H9 (cell line): ENCODE results near the gene NOS3. TPM values are rescaled to one million over a fixed set of nuclear protein-coding genes. Genes with fewer than 3 reads are reported as not detected.

ENCODE experiments used
- DNase-seq: peaks from one replicate; pipeline ENCODE4 v3.0.0-alpha.2; 2017
- H2AFZ ChIP-seq: one replicate; pipeline ENCODE4 v1.6.1; 2013; ENCODE audit warnings: mild to moderate bottlenecking, low read length, control low read depth, moderate library complexity
- H2AK5ac ChIP-seq: 2 replicates; pipeline ENCODE4 v1.6.1; 2013; ENCODE audit warnings: low read length, control low read depth, mixed read lengths; ENCODE audit not compliant: insufficient read length
- H2BK120ac ChIP-seq: one replicate; pipeline ENCODE4 v1.6.1; 2013; ENCODE audit warnings: low read depth, mild to moderate bottlenecking, low read length, control low read depth, inconsistent platforms; ENCODE audit not compliant: poor library complexity, severe bottlenecking
- H2BK12ac ChIP-seq: 2 replicates; pipeline ENCODE4 v1.6.1; 2013; ENCODE audit warnings: low read length, control low read depth, mixed read lengths, low read depth; ENCODE audit not compliant: insufficient read length
- H2BK15ac ChIP-seq: 2 replicates; pipeline ENCODE4 v1.6.1; 2013; ENCODE audit warnings: low read depth, low read length, control low read depth
- H2BK20ac ChIP-seq: one replicate; pipeline ENCODE4 v1.6.1; 2013; ENCODE audit warnings: low read depth, mild to moderate bottlenecking, low read length, control low read depth, inconsistent platforms; ENCODE audit not compliant: poor library complexity, severe bottlenecking
- H2BK5ac ChIP-seq: 2 replicates; pipeline ENCODE4 v1.6.1; 2013; ENCODE audit warnings: low read length, control low read depth, mixed read lengths; ENCODE audit not compliant: insufficient read length
- H3K14ac ChIP-seq: 2 replicates; pipeline ENCODE4 v1.6.1; 2013; ENCODE audit warnings: low read length, control low read depth; ENCODE audit not compliant: insufficient read depth
- H3K18ac ChIP-seq: 2 replicates; pipeline ENCODE4 v1.6.1; 2013; ENCODE audit warnings: low read depth, mild to moderate bottlenecking, mixed read lengths, low read length, control low read depth; ENCODE audit not compliant: insufficient read length
- H3K23ac ChIP-seq: 2 replicates; pipeline ENCODE4 v1.6.1; 2013; ENCODE audit warnings: low read length, control low read depth, mixed read lengths, low read depth; ENCODE audit not compliant: insufficient read length
- H3K23me2 ChIP-seq: 2 replicates; pipeline ENCODE4 v1.6.1; 2013; ENCODE audit warnings: low read depth, mild to moderate bottlenecking, mixed read lengths, low read length, control low read depth; ENCODE audit not compliant: insufficient read length, poor library complexity, severe bottlenecking
- H3K27ac ChIP-seq: 2 replicates; pipeline ENCODE4 v1.5.1; 2013; ENCODE audit warnings: low read length, control low read depth, mixed read lengths, low read depth; ENCODE audit not compliant: insufficient read length
- H3K27me3 ChIP-seq: 2 replicates; pipeline ENCODE4 v1.6.1; 2013; ENCODE audit warnings: low read length, control low read depth, inconsistent platforms; ENCODE audit not compliant: insufficient read depth
- H3K4ac ChIP-seq: 2 replicates; pipeline ENCODE4 v1.6.1; 2013; ENCODE audit warnings: low read depth, mild to moderate bottlenecking, control low read depth, inconsistent platforms, low read length, moderate library complexity
- H3K4me1 ChIP-seq: 2 replicates; pipeline ENCODE4 v1.6.1; 2013; ENCODE audit warnings: low read length, control low read depth, inconsistent platforms; ENCODE audit not compliant: insufficient read depth
- H3K4me2 ChIP-seq: 2 replicates; pipeline ENCODE4 v1.6.1; 2013; ENCODE audit warnings: low read length, control low read depth, mixed read lengths; ENCODE audit not compliant: insufficient read length, insufficient read depth
- H3K56ac ChIP-seq: 2 replicates; pipeline ENCODE4 v1.6.1; 2013; ENCODE audit warnings: low read depth, mild to moderate bottlenecking, mixed read lengths, low read length, control low read depth; ENCODE audit not compliant: insufficient read length
- H3K79me1 ChIP-seq: 2 replicates; pipeline ENCODE4 v1.6.1; 2013; ENCODE audit warnings: low read depth, mild to moderate bottlenecking, moderate library complexity, low read length, control low read depth, inconsistent platforms; ENCODE audit not compliant: insufficient read depth, poor library complexity, severe bottlenecking
- H3K79me2 ChIP-seq: 2 replicates; pipeline ENCODE4 v1.6.1; 2013; ENCODE audit warnings: low read length, control low read depth, inconsistent platforms; ENCODE audit not compliant: insufficient read depth
- H3K9ac ChIP-seq: 2 replicates; pipeline ENCODE4 v1.6.1; 2013; ENCODE audit warnings: low read length, control low read depth, mixed read lengths; ENCODE audit not compliant: insufficient read length; ENCODE audit errors: extremely low read depth
- H3K9me3 ChIP-seq: one replicate; pipeline ENCODE4 v1.6.1; 2013; ENCODE audit warnings: low read depth, low read length, inconsistent platforms; ENCODE audit not compliant: control insufficient read depth
- H3T11ph ChIP-seq: one replicate; pipeline ENCODE4 v1.6.1; 2013; ENCODE audit warnings: mild to moderate bottlenecking, low read length, control low read depth, inconsistent platforms
- H4K20me1 ChIP-seq: one replicate; pipeline ENCODE4 v1.6.1; 2013; ENCODE audit not compliant: control insufficient read depth, insufficient read length, insufficient read depth
- H4K5ac ChIP-seq: 2 replicates; pipeline ENCODE4 v1.6.1; 2013; ENCODE audit warnings: low read depth, mild to moderate bottlenecking, mixed read lengths, low read length, control low read depth; ENCODE audit not compliant: insufficient read length
- H4K8ac ChIP-seq: replicated peaks from 2 replicates; pipeline ENCODE4 v1.6.1; 2013; ENCODE audit warnings: low read length, control low read depth, mixed read lengths, low read depth; ENCODE audit not compliant: insufficient read length
- H4K91ac ChIP-seq: 2 replicates; pipeline ENCODE4 v1.6.1; 2013; ENCODE audit warnings: low read depth, mild to moderate bottlenecking, moderate library complexity, mixed read lengths, low read length, control low read depth; ENCODE audit not compliant: insufficient read length
- H3K27ac Mint-ChIP-seq, 3 experiments: 2 replicates in 2 of 3; 3 replicates in 1 of 3; pipeline ENCODE4 v1.8.0; 2020 to 2021; ENCODE audit warnings: mixed read lengths in 3 of 3, mild to moderate bottlenecking in 1 of 3, moderate library complexity in 1 of 3
- H3K27me3 Mint-ChIP-seq: 2 replicates; pipeline ENCODE4 v1.8.0; 2021; ENCODE audit warnings: low read depth, mild to moderate bottlenecking, moderate library complexity, mixed read lengths
- H3K36me3 Mint-ChIP-seq, 3 experiments: 2 replicates in 2 of 3; 3 replicates in 1 of 3; pipeline ENCODE4 v1.8.0; 2020 to 2021; ENCODE audit warnings: low read depth in 3 of 3, mixed read lengths in 3 of 3; ENCODE audit not compliant: insufficient read depth in 1 of 3
- H3K4me1 Mint-ChIP-seq, 2 experiments: 2 replicates each; pipeline ENCODE4 v1.8.0; 2020; ENCODE audit warnings: mixed read lengths in 2 of 2
- H3K4me3 Mint-ChIP-seq, 2 experiments: 2 replicates in 1 of 2; 3 replicates in 1 of 2; pipeline ENCODE4 v1.8.0; 2020 to 2021; ENCODE audit warnings: mild to moderate bottlenecking in 2 of 2, mixed read lengths in 2 of 2, moderate library complexity in 1 of 2
- H3K9me3 Mint-ChIP-seq, 2 experiments: 2 replicates in 1 of 2; 3 replicates in 1 of 2; pipeline ENCODE4 v1.8.0; 2020; ENCODE audit warnings: mild to moderate bottlenecking in 2 of 2, mixed read lengths in 2 of 2, moderate library complexity in 1 of 2
- CTCF ChIP-seq: fragments of 200-600 bp; sonication (generic); conservative IDR thresholded peaks from 3 replicates; pipeline ENCODE4 v1.8.0; 2021; ENCODE audit warnings: antibody characterized with exemption, mild to moderate bottlenecking
- WGBS: extraction: QIAGEN DNeasy Blood & Tissue Kit; methylation state at CpG from one replicate; pipeline ENCODE4 v1.1.7; 2013; ENCODE audit warnings: missing lambda C conversion rate, low lambda C conversion rate, mixed read lengths; ENCODE audit not compliant: insufficient read length; ENCODE audit errors: extremely low coverage; 5-methylcytosine and 5-hydroxymethylcytosine counted together
- total RNA-seq: library from RNA; stranded (reverse); gene quantifications from 2 replicates; pipeline ENCODE4 v1.2.1, GENCODE V29; 2021

Gene NOS3
- total RNA-seq, 1 experiment from 2014 or later, result 4.5 TPM

GRCh38 chr7:150959739-150960734 is 30.8 kb upstream of the NOS3 start:
- H2BK12ac ChIP-seq, result no peak overlapping the region
- Mint-ChIP-seq H3K9me3 (no peaks in the 10 kb centered on the region), H3K4me3 (no peak overlapping the region), H3K27ac (no peak overlapping the region), H3K36me3 (no peaks in the 10 kb centered on the region), H3K4me1 (peaks cover 19 to 23% of the 10 kb centered on the region in 2 experiments), H3K27me3 (peaks cover 2% of the 10 kb centered on the region; the same call in 1 of the 2 replicates)
- no peak overlapping the region for H2BK5ac ChIP-seq
- no peak overlapping the region for H2AK5ac ChIP-seq
- H2BK15ac ChIP-seq, result no peak overlapping the region
- no peak overlapping the region for H3K27ac ChIP-seq
- H3K9me3 ChIP-seq, result no peaks in the 10 kb centered on the region
- no CpG with 5 or more reads among the region's 24 CpGs for WGBS
- H3K79me2 ChIP-seq, result no peaks in the 10 kb centered on the region
- H3K79me1 ChIP-seq, result no peaks in the 10 kb centered on the region
- no peak overlapping the region for H2BK120ac ChIP-seq
- no peak overlapping the region for H4K5ac ChIP-seq
- no peak overlapping the region for H3T11ph ChIP-seq
- H3K23ac ChIP-seq, result no peak overlapping the region
- H3K27me3 ChIP-seq, result no peaks in the 10 kb centered on the region
- H2AFZ ChIP-seq, result no peak overlapping the region
- no peak overlapping the region for H3K4me2 ChIP-seq
- no peak overlapping the region for H3K14ac ChIP-seq
- no peak overlapping the region for H4K8ac ChIP-seq
- TF ChIP-seq CTCF, result no peak
- no peak overlapping the region for H3K4ac ChIP-seq
- H2BK20ac ChIP-seq, result no peak overlapping the region
- no peak overlapping the region for H3K56ac ChIP-seq
- no peak for DNase-seq
- no peak overlapping the region for H4K91ac ChIP-seq
- no peak overlapping the region for H3K18ac ChIP-seq
- no peaks in the 10 kb centered on the region for H4K20me1 ChIP-seq
- no peak overlapping the region for H3K9ac ChIP-seq
- H3K4me1 ChIP-seq, result no peaks in the 10 kb centered on the region
- no peaks in the 10 kb centered on the region for H3K23me2 ChIP-seq
